Stimulated activated CD4-positive, alpha-beta T cell treated with anti-CD3 and anti-CD28 coated beads, Interleukin-4, amount 100 ng/mL, for 4 hours (primary cell): ENCODE data around the gene WDR38.

Experiments used
- DNase-seq, 2 experiments: peaks; one replicate each; pipeline ENCODE4 v3.0.0-alpha.2; 2020

The WDR38 gene

DNA sequence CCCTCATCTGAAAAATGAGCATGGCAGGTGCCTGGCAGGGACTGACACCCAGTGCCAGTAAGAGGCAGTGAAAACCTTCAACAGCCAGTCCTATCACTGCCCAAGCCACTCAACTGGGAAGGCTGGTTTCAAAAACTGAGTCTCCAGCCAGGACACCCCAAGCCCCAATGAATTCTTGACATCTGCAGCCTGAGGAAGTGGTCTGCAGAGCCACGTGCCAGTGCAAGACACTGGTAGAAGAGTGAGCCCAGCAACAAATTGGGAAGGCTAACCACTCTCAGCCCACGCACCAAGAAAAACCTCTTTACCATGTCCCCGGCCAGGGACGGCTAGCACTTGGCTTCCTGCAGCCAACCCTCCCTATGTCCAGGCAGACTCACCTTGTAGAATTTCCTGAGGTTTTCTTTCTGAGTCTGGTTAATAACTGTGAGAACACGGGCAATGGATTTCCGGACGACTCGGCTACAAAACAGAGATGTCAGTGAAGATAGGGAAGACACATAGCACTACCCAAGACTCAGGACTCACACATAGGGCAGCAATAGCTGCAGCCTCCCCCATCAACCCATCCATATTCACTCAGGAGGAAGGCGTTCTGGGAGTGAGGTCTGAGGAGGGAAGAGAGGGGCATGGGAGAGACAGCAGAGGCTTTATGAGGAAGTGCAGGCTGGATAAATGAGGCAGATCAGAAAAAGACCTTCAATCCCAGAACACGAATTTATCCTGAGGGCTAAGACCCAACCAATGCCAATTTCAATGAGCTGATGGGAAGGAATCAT, 6.7 kb downstream of the WDR38 start:
- no peak for DNase-seq

DNA sequence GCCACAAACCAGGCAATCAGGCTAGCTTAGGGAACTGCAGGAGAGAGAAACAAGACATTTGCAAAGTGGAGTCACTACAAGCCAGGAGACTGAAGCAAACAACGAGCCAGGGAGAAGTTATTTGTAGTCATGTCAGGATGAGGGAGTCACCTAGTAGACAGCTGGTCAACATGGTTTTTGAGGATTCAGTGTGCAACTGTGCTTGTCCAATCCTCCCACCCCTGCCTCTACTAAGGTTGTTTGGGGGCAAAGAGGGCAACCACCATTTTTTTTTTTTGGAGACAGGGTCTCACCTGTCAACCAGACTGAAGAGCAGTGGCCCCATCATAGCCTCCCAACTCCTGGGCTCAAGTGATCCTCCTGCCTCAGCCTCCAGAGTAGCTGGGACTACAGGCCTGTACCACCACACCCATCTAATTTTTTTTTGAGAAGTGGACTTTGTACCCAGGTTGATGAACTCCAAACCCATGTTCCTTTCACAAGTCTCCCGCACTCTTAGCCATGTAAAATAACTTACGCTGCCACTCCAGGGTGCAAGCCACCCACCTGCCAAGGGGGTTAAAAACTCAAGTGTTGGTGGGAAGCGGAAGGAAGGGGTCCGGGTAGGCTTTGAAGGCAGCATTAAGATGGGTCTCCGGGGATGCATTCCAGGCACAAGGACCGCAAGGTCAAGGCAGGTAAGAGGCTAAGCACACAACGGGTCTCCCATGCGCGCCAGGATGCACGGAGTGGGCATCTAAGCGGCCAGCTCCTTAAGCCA, 7.5 kb downstream of the WDR38 start:
- no peak for DNase-seq

DNA sequence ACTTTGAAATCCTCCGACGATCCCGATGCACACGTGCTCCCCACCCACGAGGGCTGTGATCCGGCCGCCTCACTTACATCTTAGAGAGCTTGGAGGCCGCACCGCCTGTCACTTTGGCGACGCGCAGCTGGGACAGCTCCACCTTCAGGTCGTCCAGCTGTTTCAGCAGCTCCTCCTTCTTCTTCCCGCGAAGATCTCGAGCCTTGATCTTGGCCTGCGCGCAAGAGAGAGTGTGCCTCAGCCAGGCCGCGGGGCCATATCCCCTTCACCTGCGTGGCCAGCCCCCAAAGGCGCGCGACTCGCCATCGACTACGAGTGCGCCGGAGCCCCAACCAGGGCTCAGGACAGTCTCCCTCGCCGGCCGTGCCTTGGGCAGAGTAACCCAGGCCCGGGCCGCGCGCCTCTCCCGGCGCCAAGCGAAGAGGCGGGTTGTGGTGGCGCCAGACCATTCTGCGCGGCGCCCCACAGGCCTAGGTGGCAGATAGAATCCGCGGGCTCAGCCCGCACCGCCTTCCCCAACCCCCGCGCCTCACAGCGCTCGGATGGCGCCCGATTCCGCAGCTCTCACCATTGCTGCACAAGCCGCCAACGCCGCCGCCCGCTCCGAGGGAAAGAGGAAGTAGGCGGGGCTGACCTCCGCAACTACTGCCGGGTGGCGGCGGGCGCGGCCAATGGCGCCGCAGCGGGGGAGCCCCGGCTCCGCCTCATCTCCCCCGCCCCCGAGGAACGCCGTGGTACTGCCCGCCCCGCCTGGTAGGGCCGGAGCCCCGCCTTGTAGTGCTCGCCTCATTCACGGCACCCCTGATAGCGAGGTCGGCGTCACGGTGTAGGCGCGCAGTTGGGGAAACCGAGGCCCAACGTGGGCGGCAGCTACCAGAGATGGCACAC, 8.3 kb downstream of the WDR38 start, which contains the start of the genes ARPC5L and RPL35:
Gene ARPC5L, plus strand, starts transcription at position 789 of the 888 bp plus-strand sequence. CDS start 7,161 bp downstream, outside the sequence.
Gene RPL35, minus strand, starts transcription at position 616 of the 888 bp plus-strand sequence. Its CDS starts 45 bp downstream, at position 571.
- DNase-seq, result peak; percentile 95 to 96

DNA sequence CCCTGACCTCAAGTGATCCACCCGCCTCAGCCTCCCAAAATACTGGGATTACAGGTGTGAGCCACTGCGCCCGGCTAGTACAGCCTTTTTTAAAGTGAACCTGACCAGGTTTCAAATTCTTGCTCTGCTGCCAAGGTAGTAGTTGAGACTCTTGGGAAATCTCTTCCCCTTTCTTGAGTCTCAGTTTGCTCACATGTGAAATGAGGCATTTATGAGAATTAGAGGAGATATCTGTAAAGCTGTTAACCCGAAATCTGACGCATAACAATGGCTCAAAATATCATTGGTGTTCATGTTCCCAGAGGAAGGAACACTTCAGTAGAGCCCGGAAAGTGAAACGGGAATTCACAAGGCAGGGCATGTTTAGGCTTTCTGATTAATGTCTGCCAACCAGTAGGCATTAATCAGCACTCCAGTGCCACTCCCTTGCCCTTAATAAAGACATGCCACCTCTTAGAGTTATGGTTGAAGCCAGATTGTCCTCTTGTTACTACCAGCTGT, 10.2 kb downstream of the WDR38 start:
- no peak for DNase-seq

DNA sequence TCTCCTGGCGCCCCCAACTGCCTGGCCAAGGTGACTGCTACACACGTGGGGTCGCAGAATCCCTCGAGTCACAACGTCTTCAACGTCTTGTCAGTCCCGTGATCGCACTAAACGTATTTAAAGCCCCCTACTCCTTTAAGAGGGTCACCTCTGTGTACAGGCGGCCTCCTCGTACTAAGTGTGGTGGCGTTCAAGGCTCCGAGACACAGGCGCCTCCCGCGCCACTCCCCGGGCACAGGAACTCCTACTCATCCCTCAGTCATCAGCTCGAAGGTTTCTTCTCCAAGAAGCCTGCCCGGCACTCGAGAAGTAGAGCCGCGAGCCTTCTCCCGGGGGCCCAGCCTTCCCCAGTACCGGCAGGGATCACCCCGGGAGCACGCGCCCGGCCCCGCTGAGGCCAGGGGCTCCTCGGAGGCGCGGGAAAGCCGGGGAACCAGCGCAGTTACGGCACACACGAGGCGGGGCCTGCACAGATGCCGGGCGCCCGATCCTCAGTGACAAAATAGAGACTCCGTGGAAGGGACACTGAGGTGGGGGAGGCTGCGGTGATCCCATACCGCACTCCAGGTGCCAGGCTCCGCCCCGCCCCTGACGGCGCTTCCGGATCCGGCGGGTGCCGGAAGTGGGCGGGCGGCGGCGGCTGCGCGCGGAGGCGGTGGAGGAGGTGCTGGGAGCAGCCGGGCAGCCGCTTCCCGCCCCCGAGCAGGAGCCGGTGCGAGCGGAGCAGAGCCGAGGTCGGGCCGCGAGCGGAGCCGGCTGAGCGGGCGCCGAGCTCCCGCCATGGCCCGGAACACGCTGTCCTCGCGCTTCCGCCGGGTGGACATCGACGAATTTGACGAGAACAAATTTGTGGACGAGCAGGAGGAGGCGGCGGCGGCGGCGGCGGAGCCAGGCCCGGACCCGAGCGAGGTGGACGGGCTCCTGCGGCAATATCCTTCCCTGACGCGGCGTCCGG, 15.5 kb downstream of the WDR38 start:
- peak; percentile 93 to 94 for DNase-seq

DNA sequence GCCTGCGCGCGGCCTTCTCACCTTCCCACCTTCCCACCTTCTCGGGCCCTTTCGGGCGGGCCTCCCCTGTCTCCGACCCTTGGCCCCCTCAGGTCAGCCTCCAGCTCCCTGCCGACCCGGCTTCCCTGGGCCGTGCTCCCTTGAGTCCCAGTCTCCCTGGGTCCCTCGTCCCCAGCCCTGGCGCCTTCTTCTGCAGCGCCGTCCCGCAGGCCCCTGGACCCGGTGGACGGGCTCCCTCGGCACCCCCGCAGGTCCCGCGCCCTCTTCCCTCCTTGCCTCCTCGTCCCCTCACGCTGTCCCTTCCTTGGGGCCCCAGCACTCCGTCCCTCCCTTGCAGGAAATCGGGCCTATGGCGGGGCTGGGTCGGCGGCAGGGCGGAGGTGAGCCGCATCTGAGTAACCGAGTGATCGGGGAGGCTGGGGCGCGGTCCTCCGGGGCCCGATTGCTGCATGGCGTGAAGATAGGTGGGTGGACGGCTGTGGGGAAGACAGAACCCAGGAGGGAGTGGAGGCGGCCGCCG, 16.3 kb downstream of the WDR38 start:
- DNase-seq, result peak; percentile 47 to 58

DNA sequence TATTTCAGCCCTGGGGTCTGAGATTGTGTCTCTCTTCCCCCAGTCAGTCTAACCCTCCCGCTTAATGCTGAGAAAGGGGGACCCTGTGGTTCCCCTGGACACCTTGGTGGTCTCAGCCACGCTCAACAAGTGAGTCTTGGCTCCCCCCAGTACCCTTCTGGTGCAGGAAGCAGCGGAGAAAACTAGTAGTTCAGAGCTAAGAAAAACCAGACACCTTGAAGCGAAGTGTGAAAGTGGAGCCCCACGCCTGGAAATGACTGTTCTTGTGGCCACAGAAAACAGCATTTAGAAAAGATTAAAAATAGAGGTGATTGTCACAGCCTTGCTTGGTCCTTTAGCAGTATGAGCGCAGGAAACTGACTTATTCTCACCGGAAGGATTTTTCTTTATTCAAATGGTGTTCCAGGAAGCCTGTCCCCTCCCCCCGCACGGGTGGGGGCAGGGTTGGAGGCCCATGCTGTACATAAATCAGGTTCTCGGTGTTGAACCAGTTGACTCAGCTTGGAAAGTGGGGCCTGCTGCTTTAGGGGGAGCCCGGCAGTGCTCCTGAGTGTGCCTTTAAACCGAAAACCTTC, 16.8 kb downstream of the WDR38 start:
- peak; percentile 88 to 89 for DNase-seq

DNA sequence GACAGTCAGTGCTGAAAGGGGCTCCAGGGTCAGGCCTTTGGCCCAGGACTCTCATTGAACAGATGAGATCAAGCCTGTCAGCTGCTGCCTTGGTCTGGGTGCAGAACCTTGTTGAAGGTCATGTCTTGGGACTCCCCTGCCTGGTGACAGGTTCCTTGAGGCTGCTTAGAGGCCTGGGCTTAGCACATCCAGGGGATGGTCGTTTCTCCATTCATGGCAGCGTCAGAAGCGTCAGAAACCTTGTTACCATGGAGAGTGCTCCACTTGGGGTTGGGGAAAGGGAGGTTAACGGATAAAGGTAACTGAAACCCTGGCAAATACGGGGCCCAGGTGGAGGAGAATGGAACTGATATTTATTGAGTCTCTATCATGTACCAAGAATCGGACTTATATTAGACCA, 17.5 kb downstream of the WDR38 start:
- DNase-seq, result no peak

DNA sequence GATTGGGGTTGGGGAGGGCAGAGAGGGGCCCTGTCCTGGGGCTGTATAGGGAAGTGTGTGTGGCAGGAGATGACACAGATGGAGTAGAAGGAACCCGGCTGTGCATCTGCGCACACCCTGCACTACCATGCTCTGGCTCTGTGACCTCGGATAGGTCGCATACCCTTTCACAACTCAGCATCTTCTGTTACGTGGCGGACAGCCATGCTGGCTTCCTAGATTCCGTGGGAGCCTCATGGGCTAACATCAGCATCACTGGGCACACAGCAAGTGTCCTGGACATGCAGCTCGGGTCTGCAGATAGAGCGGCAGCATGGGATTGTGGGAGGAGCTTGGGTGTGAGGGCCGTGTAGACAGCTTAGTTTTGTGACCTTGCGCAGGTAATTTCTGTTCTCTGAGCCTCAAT, 17.9 kb downstream of the WDR38 start:
- no peak for DNase-seq

DNA sequence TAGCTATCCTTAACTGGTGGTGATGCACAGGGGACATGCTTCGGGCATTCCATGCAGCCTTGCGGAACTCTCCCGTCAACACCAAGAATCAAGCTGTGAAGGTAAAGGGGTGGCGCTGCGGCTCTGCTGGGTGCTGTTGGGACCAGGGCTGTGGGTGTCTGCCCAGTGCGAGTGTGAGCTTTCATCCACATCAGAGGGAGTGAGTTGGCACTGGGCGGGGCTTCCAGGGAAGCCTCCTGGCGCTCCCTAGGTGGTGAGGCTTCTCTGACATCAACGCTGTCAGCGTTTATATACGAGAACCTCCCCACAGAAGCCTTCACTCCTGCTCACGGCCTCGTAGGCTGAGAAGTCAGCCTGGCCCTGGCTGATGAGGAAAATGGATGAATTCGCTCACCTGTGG, 20.4 kb downstream of the WDR38 start:
- DNase-seq, result no peak

DNA sequence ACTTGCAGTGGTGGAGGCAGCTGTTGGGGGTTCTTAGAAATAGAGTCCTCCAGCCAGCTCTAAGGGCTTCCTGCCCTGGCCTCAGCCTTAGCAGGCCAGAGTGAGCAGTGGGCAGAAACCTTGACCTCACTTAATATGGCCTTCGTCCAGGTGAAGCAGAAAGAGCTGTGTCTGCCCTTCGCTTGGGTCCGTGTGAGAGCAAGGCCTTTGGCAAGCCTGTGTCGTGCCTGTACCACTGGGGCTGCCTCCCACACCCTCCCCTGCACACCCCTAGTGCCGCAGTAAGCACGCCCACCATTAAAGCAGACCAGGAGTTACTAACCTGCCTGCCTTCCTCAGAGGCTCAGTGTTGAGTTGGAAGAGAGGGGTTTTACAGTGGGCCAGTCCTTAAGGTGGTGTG, 22.2 kb downstream of the WDR38 start:
- no peak for DNase-seq

DNA sequence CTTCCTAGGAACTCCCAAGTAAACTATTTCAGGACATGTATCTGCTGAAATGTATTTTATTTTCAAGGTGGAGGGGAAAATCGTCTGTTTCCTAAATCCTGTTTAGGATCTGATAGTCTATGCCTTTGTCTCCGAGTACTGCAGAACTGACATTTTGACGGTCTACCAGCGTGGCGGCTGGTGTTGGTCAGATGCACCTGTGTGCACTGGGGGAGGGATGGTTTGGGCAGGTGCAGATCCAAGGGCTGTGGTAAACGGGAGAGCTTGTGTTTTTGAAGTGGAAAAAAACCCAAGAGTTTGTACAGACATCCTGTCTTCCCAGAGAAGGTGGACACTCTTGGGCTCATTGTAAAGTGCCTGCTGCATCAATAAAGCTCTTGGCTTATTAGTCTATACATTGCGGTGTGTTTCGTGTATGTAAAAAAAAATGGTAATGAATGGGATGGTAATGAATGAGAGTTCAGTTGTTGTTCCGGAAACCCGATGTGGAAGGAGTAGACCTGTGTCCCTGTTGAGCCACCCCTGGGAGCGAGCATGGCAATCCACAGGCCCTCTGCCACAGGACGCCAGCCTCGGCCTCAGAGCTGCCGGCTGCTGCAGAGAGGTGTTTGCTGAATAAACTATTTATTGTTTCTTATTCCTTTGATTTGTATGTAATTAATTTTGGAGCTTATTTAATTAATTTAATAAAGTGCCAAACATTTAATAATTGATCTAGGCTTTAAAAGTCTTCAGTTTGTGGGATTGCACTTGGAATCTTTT, 23.9 kb downstream of the WDR38 start:
- no peak for DNase-seq

DNA sequence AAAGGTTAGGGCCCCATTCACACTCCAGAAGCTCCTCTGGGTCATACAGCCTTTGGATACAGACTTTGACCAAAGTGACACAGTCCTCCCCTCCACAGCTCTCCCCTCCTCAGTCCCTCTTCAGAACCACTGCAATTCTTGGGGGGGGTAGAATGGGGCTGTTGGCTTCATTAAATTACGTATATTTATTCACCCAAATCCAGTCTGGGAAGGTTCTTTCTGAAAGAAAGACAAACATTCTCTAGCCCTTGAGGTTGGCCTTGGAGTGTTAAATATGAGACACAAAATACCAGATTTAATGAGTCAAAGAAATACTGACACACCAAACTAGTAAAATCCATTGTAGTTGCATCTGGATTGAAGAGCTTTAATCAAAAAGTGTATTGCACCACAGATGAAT, 24.8 kb downstream of the WDR38 start:
- DNase-seq, result no peak

DNA sequence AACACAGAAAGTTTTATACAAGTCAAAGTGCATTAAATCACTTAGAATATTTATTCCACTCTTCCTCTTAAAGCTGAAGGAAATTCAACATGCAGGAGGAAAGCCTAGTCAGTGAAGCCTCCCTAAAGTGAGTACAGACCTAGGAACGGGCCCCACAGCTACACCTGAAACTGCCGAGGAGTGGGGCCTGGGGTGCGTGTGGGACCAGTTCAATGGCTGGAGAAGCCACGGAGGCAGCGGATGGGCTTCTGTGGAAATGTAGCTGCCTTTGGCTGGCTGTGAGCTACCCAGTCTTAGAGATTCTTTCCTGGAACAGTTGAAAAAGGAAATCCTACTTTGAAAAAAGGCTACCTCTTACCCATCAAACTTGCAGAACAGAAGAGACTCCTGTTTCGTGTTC, 25.3 kb downstream of the WDR38 start:
- no peak for DNase-seq

DNA sequence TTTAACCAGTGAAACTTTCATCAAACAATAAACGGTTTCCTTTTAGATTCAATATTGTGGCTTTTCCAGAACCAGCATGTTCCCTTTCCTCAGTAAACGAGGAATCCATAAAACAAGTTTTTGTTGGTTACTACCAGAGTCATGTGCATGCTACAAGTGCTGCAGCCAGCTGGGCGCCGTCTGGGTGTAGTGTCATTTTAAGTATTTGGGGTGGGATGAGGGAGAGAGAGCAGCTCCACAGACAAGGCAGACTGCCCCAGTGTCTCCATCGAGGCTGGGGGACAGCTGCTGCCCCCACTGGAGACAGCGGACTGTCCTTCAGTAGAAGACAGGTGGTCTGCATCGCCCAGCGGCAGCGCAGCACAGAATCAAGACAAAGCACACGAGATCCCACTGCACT, 26.0 kb downstream of the WDR38 start:
- DNase-seq, result no peak

DNA sequence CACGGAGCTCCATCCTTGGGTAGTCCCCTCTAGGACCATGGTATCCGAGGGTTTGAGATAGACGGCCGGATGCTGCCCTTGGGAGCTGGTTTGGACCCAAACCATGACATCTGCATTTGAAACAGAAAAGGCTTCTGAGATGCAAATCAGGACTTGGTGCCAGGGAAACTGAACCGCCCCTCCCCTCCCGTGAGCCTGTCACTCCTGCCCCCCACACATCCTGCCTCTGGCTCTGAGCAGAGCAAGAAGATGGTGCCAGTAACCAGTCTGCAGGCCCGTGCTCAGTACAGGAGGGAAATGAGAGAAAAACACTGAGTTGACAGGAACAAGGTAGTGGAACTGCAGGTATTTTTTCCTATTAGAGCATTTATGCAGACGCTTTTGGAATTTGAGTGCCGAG, 27.2 kb downstream of the WDR38 start:
- no peak for DNase-seq

DNA sequence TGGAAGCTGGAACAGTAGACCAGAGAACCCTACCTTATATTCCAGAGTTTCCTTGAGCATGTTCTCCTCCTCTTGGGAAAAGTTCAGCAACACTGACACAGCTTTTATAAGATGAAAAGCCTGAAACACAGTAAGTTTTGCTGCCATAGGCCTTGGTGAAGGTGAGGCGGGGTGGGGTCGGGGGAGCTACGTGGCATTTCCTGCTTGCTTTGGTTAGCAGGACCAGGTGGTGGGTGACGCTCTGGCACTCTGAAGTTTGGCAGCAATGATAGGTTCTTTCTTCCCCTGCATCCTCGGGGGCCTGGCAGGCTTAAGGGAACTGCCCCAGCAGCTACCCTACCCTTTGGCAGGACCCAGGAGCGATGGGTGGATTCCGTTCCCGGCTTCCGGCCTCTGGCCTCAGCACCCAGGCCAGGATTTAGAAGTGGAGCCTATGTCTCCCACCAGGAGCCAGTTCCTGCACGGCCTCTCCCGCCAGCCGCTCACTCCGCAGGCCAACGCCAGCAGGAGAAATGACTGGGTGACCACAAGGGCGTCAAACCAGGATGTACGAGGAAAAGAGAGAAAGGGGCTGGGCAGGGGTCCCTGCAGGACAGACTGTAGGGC, 28.0 kb downstream of the WDR38 start:
- no peak for DNase-seq

DNA sequence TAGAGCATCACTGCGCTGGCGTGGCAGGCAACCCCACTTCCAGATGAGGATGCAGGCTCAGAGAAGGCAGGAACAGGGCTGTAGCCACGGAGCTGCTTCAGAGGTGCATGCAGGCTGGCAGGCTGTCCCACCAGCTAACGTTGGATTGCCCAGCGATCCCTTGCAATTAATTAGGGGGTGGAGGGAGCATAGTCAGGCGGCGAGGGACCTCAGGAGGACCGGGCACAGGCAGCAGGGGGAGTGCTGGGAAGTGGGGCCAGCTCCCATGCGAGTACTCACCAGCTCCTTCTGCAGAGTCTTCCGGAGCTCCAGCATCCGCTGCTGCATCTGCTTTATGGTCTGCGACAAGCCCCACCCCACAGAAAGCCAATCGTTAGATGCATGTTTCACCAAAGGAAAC, 29.0 kb downstream of the WDR38 start:
- DNase-seq, result no peak

DNA sequence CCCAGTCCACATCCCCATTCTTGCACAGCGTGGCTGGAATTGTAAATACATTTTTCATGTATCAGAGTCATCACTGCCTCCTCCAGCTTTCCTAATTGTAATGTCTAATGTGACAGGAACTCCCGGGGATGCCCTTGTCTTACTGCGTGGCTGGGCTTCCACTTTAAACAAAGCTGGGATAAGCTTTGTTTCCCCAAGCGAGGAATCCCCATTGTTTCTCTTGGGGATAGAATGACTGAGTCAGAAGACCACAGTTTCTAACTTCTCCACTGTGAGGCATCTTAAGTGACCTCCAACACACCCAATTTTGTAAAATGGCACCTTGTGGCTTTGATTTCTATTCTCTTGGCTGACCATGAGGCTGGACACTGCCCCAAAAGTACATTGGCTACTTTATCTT, 31.1 kb downstream of the WDR38 start:
- no peak for DNase-seq

DNA sequence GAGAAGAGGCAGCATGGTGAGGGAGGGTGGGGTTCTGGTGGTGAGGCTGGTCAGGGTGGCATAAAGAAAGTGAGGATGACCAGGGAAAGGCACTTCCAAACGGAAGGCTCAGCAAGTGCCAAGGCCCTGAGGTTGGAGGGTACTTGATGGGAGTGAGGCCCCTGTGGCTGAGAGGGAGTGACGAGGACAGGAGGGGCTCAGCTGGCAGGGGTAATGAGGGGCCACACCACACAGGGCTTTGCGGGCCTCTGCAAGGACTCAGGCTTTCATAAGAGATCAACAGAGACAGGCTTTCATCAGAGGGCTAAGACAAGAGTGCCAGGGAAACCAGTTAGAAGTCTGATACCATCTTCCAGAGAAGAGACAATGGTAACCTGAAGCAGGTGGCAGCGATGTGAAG, 32.3 kb downstream of the WDR38 start:
- no peak for DNase-seq
